Superior temporal gyrus (tissue), 1 donor: Measurements from ENCODE around the gene PISD.
"Not testable (repeated sequence)": the region's sequence is repeated elsewhere in the genome, so short reads cannot be mapped to it uniquely, and the experiment has no call there.

Source experiments
- DNase-seq: peaks from one replicate; pipeline ENCODE4 v3.0.0-alpha.2; 2016; ENCODE audit errors: extremely low spot score

The PISD gene

GRCh38 chr22:31607696-31608095 is 54.3 kb downstream of the PISD start:
- DNase-seq = no peak

GRCh38 chr22:31605851-31606585 is 56.0 kb downstream of the PISD start:
- no peak for DNase-seq

- DNase-seq = no peak
Measured at GRCh38 chr22:31604746-31605705, 57.0 kb downstream of the PISD start.

- no peak for DNase-seq
Measured at GRCh38 chr22:31604137-31604705, 57.8 kb downstream of the PISD start.

GRCh38 chr22:31603574-31603973 is 58.4 kb downstream of the PISD start:
- DNase-seq = no peak

- DNase-seq = no peak
Measured at GRCh38 chr22:31603081-31603525, 58.9 kb downstream of the PISD start.

GRCh38 chr22:31602259-31602952 is 59.6 kb downstream of the PISD start:
- DNase-seq = no peak

- no peak for DNase-seq
Measured at GRCh38 chr22:31595271-31595670, 66.7 kb downstream of the PISD start.

GRCh38 chr22:31590161-31590560 is 71.9 kb downstream of the PISD start:
- DNase-seq = not testable (repeated sequence)

- DNase-seq = no peak
Measured at GRCh38 chr22:31588970-31589675, 72.9 kb downstream of the PISD start.

- no peak for DNase-seq
Measured at GRCh38 chr22:31586137-31586920, 75.7 kb downstream of the PISD start.

- DNase-seq = no peak
Measured at GRCh38 chr22:31585161-31585859, 76.7 kb downstream of the PISD start.

- DNase-seq = no peak
Measured at GRCh38 chr22:31584804-31585160, 77.2 kb downstream of the PISD start.

GRCh38 chr22:31583861-31584485 is 78.0 kb downstream of the PISD start:
- no peak for DNase-seq

- DNase-seq = no peak
Measured at GRCh38 chr22:31579835-31580242, 82.2 kb downstream of the PISD start.

GRCh38 chr22:31578171-31578570 is 83.8 kb downstream of the PISD start:
- DNase-seq = no peak

GRCh38 chr22:31577711-31578110 is 84.3 kb downstream of the PISD start:
- DNase-seq = peak; percentile 56

GRCh38 chr22:31575190-31575589 is 86.8 kb downstream of the PISD start:
- peak; percentile 67 for DNase-seq

GRCh38 chr22:31574055-31574670 is 87.9 kb downstream of the PISD start:
- DNase-seq = no peak
